H9 (cell line): Measurements from ENCODE around the gene RNF13. TPM values are rescaled to one million over a fixed set of nuclear protein-coding genes. Genes with fewer than 3 reads are reported as not detected.
A peak's percentile ranks its signal among the peaks of the same experiment; 100 is the strongest.

Experiments used
- DNase-seq: peaks from one replicate; pipeline ENCODE4 v3.0.0-alpha.2; 2017
- H2AFZ ChIP-seq: one replicate; pipeline ENCODE4 v1.6.1; 2013; ENCODE audit warnings: mild to moderate bottlenecking, low read length, control low read depth, moderate library complexity
- H2AK5ac ChIP-seq: 2 replicates; pipeline ENCODE4 v1.6.1; 2013; ENCODE audit warnings: low read length, control low read depth, mixed read lengths; ENCODE audit not compliant: insufficient read length
- H2BK120ac ChIP-seq: one replicate; pipeline ENCODE4 v1.6.1; 2013; ENCODE audit warnings: low read depth, mild to moderate bottlenecking, low read length, control low read depth, inconsistent platforms; ENCODE audit not compliant: poor library complexity, severe bottlenecking
- H2BK12ac ChIP-seq: 2 replicates; pipeline ENCODE4 v1.6.1; 2013; ENCODE audit warnings: low read length, control low read depth, mixed read lengths, low read depth; ENCODE audit not compliant: insufficient read length
- H2BK15ac ChIP-seq: 2 replicates; pipeline ENCODE4 v1.6.1; 2013; ENCODE audit warnings: low read depth, low read length, control low read depth
- H2BK20ac ChIP-seq: one replicate; pipeline ENCODE4 v1.6.1; 2013; ENCODE audit warnings: low read depth, mild to moderate bottlenecking, low read length, control low read depth, inconsistent platforms; ENCODE audit not compliant: poor library complexity, severe bottlenecking
- H2BK5ac ChIP-seq: 2 replicates; pipeline ENCODE4 v1.6.1; 2013; ENCODE audit warnings: low read length, control low read depth, mixed read lengths; ENCODE audit not compliant: insufficient read length
- H3K14ac ChIP-seq: 2 replicates; pipeline ENCODE4 v1.6.1; 2013; ENCODE audit warnings: low read length, control low read depth; ENCODE audit not compliant: insufficient read depth
- H3K18ac ChIP-seq: 2 replicates; pipeline ENCODE4 v1.6.1; 2013; ENCODE audit warnings: low read depth, mild to moderate bottlenecking, mixed read lengths, low read length, control low read depth; ENCODE audit not compliant: insufficient read length
- H3K23ac ChIP-seq: 2 replicates; pipeline ENCODE4 v1.6.1; 2013; ENCODE audit warnings: low read length, control low read depth, mixed read lengths, low read depth; ENCODE audit not compliant: insufficient read length
- H3K23me2 ChIP-seq: 2 replicates; pipeline ENCODE4 v1.6.1; 2013; ENCODE audit warnings: low read depth, mild to moderate bottlenecking, mixed read lengths, low read length, control low read depth; ENCODE audit not compliant: insufficient read length, poor library complexity, severe bottlenecking
- H3K27ac ChIP-seq: 2 replicates; pipeline ENCODE4 v1.5.1; 2013; ENCODE audit warnings: low read length, control low read depth, mixed read lengths, low read depth; ENCODE audit not compliant: insufficient read length
- H3K27me3 ChIP-seq: 2 replicates; pipeline ENCODE4 v1.6.1; 2013; ENCODE audit warnings: low read length, control low read depth, inconsistent platforms; ENCODE audit not compliant: insufficient read depth
- H3K4ac ChIP-seq: 2 replicates; pipeline ENCODE4 v1.6.1; 2013; ENCODE audit warnings: low read depth, mild to moderate bottlenecking, control low read depth, inconsistent platforms, low read length, moderate library complexity
- H3K4me1 ChIP-seq: 2 replicates; pipeline ENCODE4 v1.6.1; 2013; ENCODE audit warnings: low read length, control low read depth, inconsistent platforms; ENCODE audit not compliant: insufficient read depth
- H3K4me2 ChIP-seq: 2 replicates; pipeline ENCODE4 v1.6.1; 2013; ENCODE audit warnings: low read length, control low read depth, mixed read lengths; ENCODE audit not compliant: insufficient read length, insufficient read depth
- H3K56ac ChIP-seq: 2 replicates; pipeline ENCODE4 v1.6.1; 2013; ENCODE audit warnings: low read depth, mild to moderate bottlenecking, mixed read lengths, low read length, control low read depth; ENCODE audit not compliant: insufficient read length
- H3K79me1 ChIP-seq: 2 replicates; pipeline ENCODE4 v1.6.1; 2013; ENCODE audit warnings: low read depth, mild to moderate bottlenecking, moderate library complexity, low read length, control low read depth, inconsistent platforms; ENCODE audit not compliant: insufficient read depth, poor library complexity, severe bottlenecking
- H3K79me2 ChIP-seq: 2 replicates; pipeline ENCODE4 v1.6.1; 2013; ENCODE audit warnings: low read length, control low read depth, inconsistent platforms; ENCODE audit not compliant: insufficient read depth
- H3K9ac ChIP-seq: 2 replicates; pipeline ENCODE4 v1.6.1; 2013; ENCODE audit warnings: low read length, control low read depth, mixed read lengths; ENCODE audit not compliant: insufficient read length; ENCODE audit errors: extremely low read depth
- H3K9me3 ChIP-seq: one replicate; pipeline ENCODE4 v1.6.1; 2013; ENCODE audit warnings: low read depth, low read length, inconsistent platforms; ENCODE audit not compliant: control insufficient read depth
- H3T11ph ChIP-seq: one replicate; pipeline ENCODE4 v1.6.1; 2013; ENCODE audit warnings: mild to moderate bottlenecking, low read length, control low read depth, inconsistent platforms
- H4K20me1 ChIP-seq: one replicate; pipeline ENCODE4 v1.6.1; 2013; ENCODE audit not compliant: control insufficient read depth, insufficient read length, insufficient read depth
- H4K5ac ChIP-seq: 2 replicates; pipeline ENCODE4 v1.6.1; 2013; ENCODE audit warnings: low read depth, mild to moderate bottlenecking, mixed read lengths, low read length, control low read depth; ENCODE audit not compliant: insufficient read length
- H4K8ac ChIP-seq: replicated peaks from 2 replicates; pipeline ENCODE4 v1.6.1; 2013; ENCODE audit warnings: low read length, control low read depth, mixed read lengths, low read depth; ENCODE audit not compliant: insufficient read length
- H4K91ac ChIP-seq: 2 replicates; pipeline ENCODE4 v1.6.1; 2013; ENCODE audit warnings: low read depth, mild to moderate bottlenecking, moderate library complexity, mixed read lengths, low read length, control low read depth; ENCODE audit not compliant: insufficient read length
- H3K27ac Mint-ChIP-seq, 3 experiments: 2 replicates in 2 of 3; 3 replicates in 1 of 3; pipeline ENCODE4 v1.8.0; 2020 to 2021; ENCODE audit warnings: mixed read lengths in 3 of 3, mild to moderate bottlenecking in 1 of 3, moderate library complexity in 1 of 3
- H3K27me3 Mint-ChIP-seq: 2 replicates; pipeline ENCODE4 v1.8.0; 2021; ENCODE audit warnings: low read depth, mild to moderate bottlenecking, moderate library complexity, mixed read lengths
- H3K36me3 Mint-ChIP-seq, 3 experiments: 2 replicates in 2 of 3; 3 replicates in 1 of 3; pipeline ENCODE4 v1.8.0; 2020 to 2021; ENCODE audit warnings: low read depth in 3 of 3, mixed read lengths in 3 of 3; ENCODE audit not compliant: insufficient read depth in 1 of 3
- H3K4me1 Mint-ChIP-seq, 2 experiments: 2 replicates each; pipeline ENCODE4 v1.8.0; 2020; ENCODE audit warnings: mixed read lengths in 2 of 2
- H3K4me3 Mint-ChIP-seq, 2 experiments: 2 replicates in 1 of 2; 3 replicates in 1 of 2; pipeline ENCODE4 v1.8.0; 2020 to 2021; ENCODE audit warnings: mild to moderate bottlenecking in 2 of 2, mixed read lengths in 2 of 2, moderate library complexity in 1 of 2
- H3K9me3 Mint-ChIP-seq, 2 experiments: 2 replicates in 1 of 2; 3 replicates in 1 of 2; pipeline ENCODE4 v1.8.0; 2020; ENCODE audit warnings: mild to moderate bottlenecking in 2 of 2, mixed read lengths in 2 of 2, moderate library complexity in 1 of 2
- CTCF ChIP-seq: fragments of 200-600 bp; sonication (generic); conservative IDR thresholded peaks from 3 replicates; pipeline ENCODE4 v1.8.0; 2021; ENCODE audit warnings: antibody characterized with exemption, mild to moderate bottlenecking
- total RNA-seq: library from RNA; stranded (reverse); gene quantifications from 2 replicates; pipeline ENCODE4 v1.2.1, GENCODE V29; 2021

RNF13 gene
- total RNA-seq, 1 experiment from 2014 or later, result 23.4 TPM

GRCh38 chr3:150006794-150007193 lies 193.8 kb downstream of the RNF13 start:
- no peak overlapping the region for H2AFZ ChIP-seq
- no peak overlapping the region for H3K27ac ChIP-seq
- H4K91ac ChIP-seq, result no peak overlapping the region
- no peak overlapping the region for H3K18ac ChIP-seq
- no peaks in the 10 kb centered on the region for H3K79me1 ChIP-seq
- no peaks in the 10 kb centered on the region for H3K79me2 ChIP-seq
- H3K9me3 ChIP-seq, result no peaks in the 10 kb centered on the region
- no peak overlapping the region for H2BK15ac ChIP-seq
- Mint-ChIP-seq H3K9me3 (no peaks in the 10 kb centered on the region), H3K27ac (peak overlapping the region in 1 of 3 experiments; percentile 59; a peak in 2 of 7 replicates), H3K27me3 (no peaks in the 10 kb centered on the region), H3K4me1 (no peaks in the 10 kb centered on the region), H3K4me3 (no peak overlapping the region), H3K36me3 (no peaks in the 10 kb centered on the region; a peak in 1 of 7 replicates)
- no peak overlapping the region for H4K8ac ChIP-seq
- no peak overlapping the region for H2BK12ac ChIP-seq
- H3K14ac ChIP-seq, result no peak overlapping the region
- H3K4ac ChIP-seq, result no peak overlapping the region
- H3K56ac ChIP-seq, result no peak overlapping the region
- no peak overlapping the region for H2AK5ac ChIP-seq
- DNase-seq, result no peak
- no peak overlapping the region for H3K4me2 ChIP-seq
- H4K5ac ChIP-seq, result no peak overlapping the region
- no peak overlapping the region for H2BK5ac ChIP-seq
- H4K20me1 ChIP-seq, result no peaks in the 10 kb centered on the region
- TF ChIP-seq CTCF, result no peak
- H2BK120ac ChIP-seq, result no peak overlapping the region
- no peak overlapping the region for H3T11ph ChIP-seq
- H3K23ac ChIP-seq, result no peak overlapping the region
- no peaks in the 10 kb centered on the region for H3K23me2 ChIP-seq
- H2BK20ac ChIP-seq, result no peak overlapping the region
- no peaks in the 10 kb centered on the region for H3K27me3 ChIP-seq
- no peak overlapping the region for H3K9ac ChIP-seq
- no peaks in the 10 kb centered on the region for H3K4me1 ChIP-seq

Other genes starting within 250 kb of the RNF13 start
- 24.4 and 24.8 TPM in 2 replicates for gene WWTR1, start 155.2 kb upstream of the RNF13 start, total RNA-seq
- 59.3 and 64.9 TPM in 2 replicates for gene COMMD2, start 60.7 kb upstream of the RNF13 start, total RNA-seq
- not detected in 2 replicates for gene ANKUB1, start 20.7 kb upstream of the RNF13 start, total RNA-seq
- gene PFN2, start 157.7 kb downstream of the RNF13 start, total RNA-seq, result 169 and 174 TPM in 2 replicates